ENCODE data around the gene RSPH3.

Gene RSPH3

GRCh38 chr6:158924499-158925455, 75.2 kb downstream of the RSPH3 start:
- no peak for DNase-seq

- no peak for DNase-seq
These were observed 76.0 kb downstream of the RSPH3 start for GRCh38 chr6:158923805-158924498.
